22Rv1 (cell line): ENCODE results near the gene PDGFD.

ENCODE experiments used
- ZFX ChIP-seq: fragments of 450-650 bp; IDR thresholded peaks from 2 replicates; pipeline ENCODE4 v1.6.1; 2017; ENCODE audit warnings: antibody characterized with exemption, borderline replicate concordance
- TF ChIP-seq, protein P1 (sequence below): fragments of 450-650 bp; IDR thresholded peaks from 2 replicates; pipeline ENCODE4 v1.5.1; 2017; ENCODE audit warnings: mild to moderate bottlenecking

DNA sequence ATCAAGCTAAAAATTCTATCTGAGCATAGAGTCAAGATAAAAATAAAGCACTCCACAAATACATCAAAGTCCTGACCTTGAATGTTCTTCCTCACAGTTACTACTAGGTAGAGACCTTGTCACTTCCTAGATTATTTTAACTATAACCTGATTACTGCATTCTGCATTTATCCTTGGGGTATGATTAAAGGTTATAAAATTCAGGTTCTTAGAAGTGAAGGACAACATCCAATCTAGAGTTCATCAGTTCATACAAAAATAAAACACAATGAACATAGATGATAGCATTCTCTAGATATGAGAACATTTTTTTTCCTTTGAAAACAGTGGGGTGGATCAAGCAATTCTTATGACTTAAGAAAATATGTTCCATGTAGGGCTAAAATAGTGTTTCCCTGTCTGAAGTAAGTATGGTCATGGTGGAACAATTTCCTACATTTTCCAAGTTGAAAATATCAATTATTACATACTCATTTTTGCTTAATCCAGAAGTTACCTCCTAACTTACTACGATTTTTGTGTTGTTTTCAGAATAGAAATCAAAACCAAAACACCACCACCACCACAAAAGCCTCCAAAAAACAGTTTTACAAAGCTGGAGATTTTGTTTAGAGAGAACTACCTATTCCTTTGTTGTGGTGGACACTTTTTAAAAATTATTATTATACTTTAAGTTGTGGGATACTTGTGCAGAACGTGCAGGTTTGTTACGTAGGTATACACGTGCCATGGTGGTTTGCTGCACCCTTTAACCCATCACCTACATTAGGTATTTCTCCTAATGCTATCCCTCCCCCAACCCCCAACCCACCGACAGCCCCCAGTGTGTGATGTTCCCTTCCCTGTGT lies 239.6 kb downstream of the PDGFD start:
- TF ChIP-seq, protein P1, sequence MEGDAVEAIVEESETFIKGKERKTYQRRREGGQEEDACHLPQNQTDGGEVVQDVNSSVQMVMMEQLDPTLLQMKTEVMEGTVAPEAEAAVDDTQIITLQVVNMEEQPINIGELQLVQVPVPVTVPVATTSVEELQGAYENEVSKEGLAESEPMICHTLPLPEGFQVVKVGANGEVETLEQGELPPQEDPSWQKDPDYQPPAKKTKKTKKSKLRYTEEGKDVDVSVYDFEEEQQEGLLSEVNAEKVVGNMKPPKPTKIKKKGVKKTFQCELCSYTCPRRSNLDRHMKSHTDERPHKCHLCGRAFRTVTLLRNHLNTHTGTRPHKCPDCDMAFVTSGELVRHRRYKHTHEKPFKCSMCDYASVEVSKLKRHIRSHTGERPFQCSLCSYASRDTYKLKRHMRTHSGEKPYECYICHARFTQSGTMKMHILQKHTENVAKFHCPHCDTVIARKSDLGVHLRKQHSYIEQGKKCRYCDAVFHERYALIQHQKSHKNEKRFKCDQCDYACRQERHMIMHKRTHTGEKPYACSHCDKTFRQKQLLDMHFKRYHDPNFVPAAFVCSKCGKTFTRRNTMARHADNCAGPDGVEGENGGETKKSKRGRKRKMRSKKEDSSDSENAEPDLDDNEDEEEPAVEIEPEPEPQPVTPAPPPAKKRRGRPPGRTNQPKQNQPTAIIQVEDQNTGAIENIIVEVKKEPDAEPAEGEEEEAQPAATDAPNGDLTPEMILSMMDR, result no peak
- no peak for TF ChIP-seq ZFX
